ENCODE data around the gene TSPO. TPM values are rescaled to one million over a fixed set of nuclear protein-coding genes. Genes with fewer than 3 reads are reported as not detected.

Gene TSPO
- total RNA-seq, 3 donors from 2014 or later (not counting 1 experiment from before 2014, with no cell fraction given), result 52.1 to 81.7 (median 59.3) TPM

- peak overlapping the region; percentile 37 for H3K4me3 ChIP-seq (ENCODE audit: low read length)
- DNase-seq (peak in 1 of 2 donors; percentile 73), ATAC-seq (peak; percentile 57 to 70 (median 61))
- H3K27ac ChIP-seq (ENCODE audit: low read length), result no peak overlapping the region
- H3K4me3 Mint-ChIP-seq, result peak overlapping the region; percentile 76
- no peaks in the 10 kb centered on the region for H3K9me3 ChIP-seq (ENCODE audit: control insufficient read depth, insufficient read depth, low read length)
- intact Hi-C loops (cut with micrococcal nuclease), result no loop called here
- H3K27ac Mint-ChIP-seq, result peak overlapping the region in 1 of 2 donors; percentile 45
- peaks cover 0 to 31% of the 10 kb centered on the region in 2 donors for H3K27me3 Mint-ChIP-seq (ENCODE audit: low read depth in 2 of 2)
- peaks cover 0 to 4% of the 10 kb centered on the region in 2 donors for H3K4me1 Mint-ChIP-seq
- H3K36me3 Mint-ChIP-seq, result no peaks in the 10 kb centered on the region
- H3K36me3 ChIP-seq (ENCODE audit: control insufficient read depth, insufficient read depth, low read length), result no peaks in the 10 kb centered on the region
- peaks cover 23% of the 10 kb centered on the region for H3K4me1 ChIP-seq (ENCODE audit: control insufficient read depth, insufficient read depth, low read length)
- peaks cover 11% of the 10 kb centered on the region for H3K27me3 ChIP-seq (ENCODE audit: control insufficient read depth, insufficient read depth, low read length)
- H3K9me3 Mint-ChIP-seq, result no peaks in the 10 kb centered on the region
- WGBS (ENCODE audit: insufficient coverage), result 2% methylated on average over 86 of the region's 86 CpGs
- TF ChIP-seq, protein P1, sequence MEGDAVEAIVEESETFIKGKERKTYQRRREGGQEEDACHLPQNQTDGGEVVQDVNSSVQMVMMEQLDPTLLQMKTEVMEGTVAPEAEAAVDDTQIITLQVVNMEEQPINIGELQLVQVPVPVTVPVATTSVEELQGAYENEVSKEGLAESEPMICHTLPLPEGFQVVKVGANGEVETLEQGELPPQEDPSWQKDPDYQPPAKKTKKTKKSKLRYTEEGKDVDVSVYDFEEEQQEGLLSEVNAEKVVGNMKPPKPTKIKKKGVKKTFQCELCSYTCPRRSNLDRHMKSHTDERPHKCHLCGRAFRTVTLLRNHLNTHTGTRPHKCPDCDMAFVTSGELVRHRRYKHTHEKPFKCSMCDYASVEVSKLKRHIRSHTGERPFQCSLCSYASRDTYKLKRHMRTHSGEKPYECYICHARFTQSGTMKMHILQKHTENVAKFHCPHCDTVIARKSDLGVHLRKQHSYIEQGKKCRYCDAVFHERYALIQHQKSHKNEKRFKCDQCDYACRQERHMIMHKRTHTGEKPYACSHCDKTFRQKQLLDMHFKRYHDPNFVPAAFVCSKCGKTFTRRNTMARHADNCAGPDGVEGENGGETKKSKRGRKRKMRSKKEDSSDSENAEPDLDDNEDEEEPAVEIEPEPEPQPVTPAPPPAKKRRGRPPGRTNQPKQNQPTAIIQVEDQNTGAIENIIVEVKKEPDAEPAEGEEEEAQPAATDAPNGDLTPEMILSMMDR (IDR thresholded peaks at IDR 0.05), result no peak
These were observed 40.3 kb upstream of the TSPO start for GRCh38 chr22:43110927-43111623.

- TF ChIP-seq, protein P1 (IDR thresholded peaks at IDR 0.05), result no peak
- H3K36me3 Mint-ChIP-seq, result no peaks in the 10 kb centered on the region
- no peak for DNase-seq
- H3K4me1 Mint-ChIP-seq, result peaks cover 0 to 4% of the 10 kb centered on the region in 2 donors
- peaks cover 32% of the 10 kb centered on the region for H3K4me1 ChIP-seq (ENCODE audit: control insufficient read depth, insufficient read depth, low read length)
- no peak overlapping the region for H3K27ac ChIP-seq (ENCODE audit: low read length)
- peaks cover 0 to 28% of the 10 kb centered on the region in 2 donors for H3K27me3 Mint-ChIP-seq (ENCODE audit: low read depth in 2 of 2)
- no peaks in the 10 kb centered on the region for H3K36me3 ChIP-seq (ENCODE audit: control insufficient read depth, insufficient read depth, low read length)
- intact Hi-C loops (cut with micrococcal nuclease), result no loop called here
- no peaks in the 10 kb centered on the region for H3K9me3 ChIP-seq (ENCODE audit: control insufficient read depth, insufficient read depth, low read length)
- ATAC-seq, result no peak
- peak overlapping the region; percentile 25 for H3K4me3 Mint-ChIP-seq
- no peaks in the 10 kb centered on the region for H3K9me3 Mint-ChIP-seq
- H3K27me3 ChIP-seq (ENCODE audit: control insufficient read depth, insufficient read depth, low read length), result peaks cover 11% of the 10 kb centered on the region
- H3K27ac Mint-ChIP-seq, result no peak overlapping the region
- H3K4me3 ChIP-seq (ENCODE audit: low read length), result no peak overlapping the region
- 61% methylated on average over 13 of the region's 13 CpGs for WGBS (ENCODE audit: insufficient coverage)
These were observed 37.7 kb upstream of the TSPO start for GRCh38 chr22:43113526-43114251.

- Histone ChIP-seq H3K27me3 (ENCODE audit: control insufficient read depth, insufficient read depth, low read length) (peaks cover 11% of the 10 kb centered on the region), H3K4me3 (ENCODE audit: low read length) (no peak overlapping the region), H3K27ac (ENCODE audit: low read length) (no peak overlapping the region), H3K36me3 (ENCODE audit: control insufficient read depth, insufficient read depth, low read length) (no peaks in the 10 kb centered on the region), H3K9me3 (ENCODE audit: control insufficient read depth, insufficient read depth, low read length) (no peaks in the 10 kb centered on the region), H3K4me1 (ENCODE audit: control insufficient read depth, insufficient read depth, low read length) (peaks cover 35% of the 10 kb centered on the region)
- intact Hi-C loops (cut with micrococcal nuclease), result no loop called here
- no peaks in the 10 kb centered on the region for H3K9me3 Mint-ChIP-seq
- no peaks in the 10 kb centered on the region for H3K36me3 Mint-ChIP-seq
- no peak overlapping the region for H3K4me3 Mint-ChIP-seq
- peaks cover 0 to 21% of the 10 kb centered on the region in 2 donors for H3K27me3 Mint-ChIP-seq (ENCODE audit: low read depth in 2 of 2)
- peaks cover 0 to 4% of the 10 kb centered on the region in 2 donors for H3K4me1 Mint-ChIP-seq
- TF ChIP-seq, protein P1 (IDR thresholded peaks at IDR 0.05), result no peak
- ATAC-seq (no peak), DNase-seq (no peak)
- H3K27ac Mint-ChIP-seq, result no peak overlapping the region
- 73% methylated on average over 5 of the region's 5 CpGs for WGBS (ENCODE audit: insufficient coverage)
These were observed 36.4 kb upstream of the TSPO start for GRCh38 chr22:43114958-43115357.
